HG02938 (cell line): ENCODE measurements around the gene EXOSC3.
A peak's percentile ranks its signal among the peaks of the same experiment; 100 is the strongest.
"Not testable (repeated sequence)": the region's sequence is repeated elsewhere in the genome, so short reads cannot be mapped to it uniquely, and the experiment has no call there.

ENCODE experiments used
- ATAC-seq: cut with Tn5 transposase; IDR thresholded peaks from one replicate; pipeline ENCODE4 v1.9.1; 2021; ENCODE audit warnings: mild to moderate bottlenecking, moderate library complexity; ENCODE audit not compliant: unreplicated experiment

Gene EXOSC3

GRCh38 chr9:37784616-37785483 is at the start of gene EXOSC3:
TSS of gene EXOSC3 (minus strand) at chr9:37785064. CDS start at chr9:37785044, 20 bp downstream.
- peak; percentile 89 for ATAC-seq

- ATAC-seq = no peak
Measured at GRCh38 chr9:37827483-37828165, 42.8 kb upstream of the EXOSC3 start.

- ATAC-seq = not testable (repeated sequence)
Measured at GRCh38 chr9:37825174-37825573, 40.3 kb upstream of the EXOSC3 start.

GRCh38 chr9:37820142-37820541 is 35.3 kb upstream of the EXOSC3 start:
- peak; percentile 73 for ATAC-seq

GRCh38 chr9:37818849-37819248 is 34.0 kb upstream of the EXOSC3 start:
- ATAC-seq = no peak

- ATAC-seq = no peak
Measured at GRCh38 chr9:37812773-37813379, 28.0 kb upstream of the EXOSC3 start.

- ATAC-seq = no peak
Measured at GRCh38 chr9:37811906-37812476, 27.1 kb upstream of the EXOSC3 start.

GRCh38 chr9:37809676-37810075 is 24.8 kb upstream of the EXOSC3 start:
- not testable (repeated sequence) for ATAC-seq

GRCh38 chr9:37806271-37806670 is 21.4 kb upstream of the EXOSC3 start:
- no peak for ATAC-seq

- no peak for ATAC-seq
Measured at GRCh38 chr9:37801959-37802711, 17.3 kb upstream of the EXOSC3 start.

GRCh38 chr9:37801287-37801850 is 16.5 kb upstream of the EXOSC3 start:
- ATAC-seq = peak; percentile 38

- ATAC-seq = peak; percentile 64
Measured at GRCh38 chr9:37800631-37801286, 15.9 kb upstream of the EXOSC3 start, which contains the start of gene DCAF10. TSS of gene DCAF10 (plus strand) at chr9:37800797. CDS start at chr9:37800867, 70 bp downstream.

- no peak for ATAC-seq
Measured at GRCh38 chr9:37798677-37799076, 13.8 kb upstream of the EXOSC3 start.

GRCh38 chr9:37796232-37796631 is 11.4 kb upstream of the EXOSC3 start:
- no peak for ATAC-seq

GRCh38 chr9:37792122-37792521 is 7.3 kb upstream of the EXOSC3 start:
- ATAC-seq = no peak

- no peak for ATAC-seq
Measured at GRCh38 chr9:37790096-37790495, 5.2 kb upstream of the EXOSC3 start.

- ATAC-seq = no peak
Measured at GRCh38 chr9:37788332-37788731, 3.5 kb upstream of the EXOSC3 start.

GRCh38 chr9:37787059-37787458 is 2.2 kb upstream of the EXOSC3 start:
- ATAC-seq = no peak

- no peak for ATAC-seq
Measured at GRCh38 chr9:37784291-37784615, 611 bp downstream of the EXOSC3 start.

GRCh38 chr9:37778534-37778933 is 6.3 kb downstream of the EXOSC3 start:
- no peak for ATAC-seq
